GM23338 (cell line): ENCODE data around the gene CD244.

Source experiments
- EZH2 ChIP-seq: fragments of 200-600 bp; sonication (generic); IDR thresholded peaks from one replicate; pipeline ENCODE4 v1.8.0; 2017; ENCODE audit warnings: antibody characterized with exemption, mild to moderate bottlenecking, low read depth; ENCODE audit not compliant: unreplicated experiment
- EZH2phosphoT487 ChIP-seq: fragments of 200-600 bp; sonication (generic); IDR thresholded peaks from one replicate; pipeline ENCODE4 v1.8.1; 2018; ENCODE audit warnings: antibody characterized with exemption; ENCODE audit not compliant: unreplicated experiment
- POLR2AphosphoS5 ChIP-seq: IDR thresholded peaks from 2 replicates; pipeline ENCODE4 v1.6.1; 2016; ENCODE audit warnings: antibody characterized with exemption, low read depth
- STAT1 ChIP-seq: IDR thresholded peaks from one replicate; pipeline ENCODE4 v1.6.1; 2016; ENCODE audit warnings: antibody characterized with exemption; ENCODE audit not compliant: unreplicated experiment
- ZNF114 ChIP-seq: fragments of 250-450 bp; sonication (Bioruptor Pico); IDR thresholded peaks from 2 replicates; pipeline ENCODE4 v1.5.0; 2020; ENCODE audit warnings: mild to moderate bottlenecking, moderate library complexity
- TF ChIP-seq, protein P1 (sequence below), 2 experiments: fragments of 200-600 bp in 1 of 2; sonication (generic) in 1 of 2; conservative IDR thresholded peaks; 2 replicates each; pipeline versions ENCODE4 v1.5.1 to v1.6.1; 2016 to 2017; ENCODE audit warnings: antibody characterized with exemption in 2 of 2, low read depth in 2 of 2, mild to moderate bottlenecking in 2 of 2, moderate library complexity in 1 of 2
- TF ChIP-seq, protein P2 (sequence below): IDR thresholded peaks from one replicate; pipeline ENCODE4 v1.6.1; 2018; ENCODE audit warnings: antibody characterized with exemption; ENCODE audit not compliant: unreplicated experiment

DNA sequence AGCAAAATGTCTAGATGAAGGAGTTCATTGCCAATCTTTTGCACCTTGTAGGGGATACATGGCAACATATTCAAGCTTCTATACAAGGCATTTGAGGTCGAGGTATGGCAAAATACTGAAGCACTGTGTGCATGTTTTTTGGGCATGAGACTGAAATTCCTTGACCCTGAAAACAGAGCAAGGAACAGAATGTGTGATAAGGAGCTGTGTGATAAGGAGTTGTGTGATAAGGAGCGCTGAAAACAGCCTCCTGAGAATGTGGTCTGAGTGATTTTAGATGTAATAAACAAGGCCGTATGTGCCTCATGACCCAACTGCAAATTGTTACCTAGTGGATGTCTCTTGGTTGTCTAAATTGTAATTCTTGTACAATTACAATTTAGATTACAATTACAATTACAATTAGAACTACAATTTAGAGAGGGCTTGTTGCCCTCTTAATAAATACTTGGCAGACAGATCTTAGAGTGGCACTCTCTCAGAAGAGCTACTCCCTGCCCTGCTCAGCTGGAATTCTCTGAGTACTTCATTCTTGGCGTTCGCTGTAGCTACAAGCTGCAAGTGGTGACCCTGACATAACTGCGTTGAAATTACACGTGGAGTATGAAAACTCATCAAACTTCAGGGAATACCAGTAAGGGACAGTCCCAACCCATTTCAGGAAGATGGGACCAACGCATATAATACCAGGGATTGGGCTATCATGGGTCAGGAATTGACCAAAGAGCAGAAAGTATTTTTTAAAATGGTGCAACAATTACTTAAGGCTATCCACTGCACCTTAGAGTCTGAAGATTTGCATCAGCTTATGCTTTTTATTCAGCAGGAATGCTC, 42.3 kb upstream of the CD244 start:
- TF ChIP-seq, protein P1, sequence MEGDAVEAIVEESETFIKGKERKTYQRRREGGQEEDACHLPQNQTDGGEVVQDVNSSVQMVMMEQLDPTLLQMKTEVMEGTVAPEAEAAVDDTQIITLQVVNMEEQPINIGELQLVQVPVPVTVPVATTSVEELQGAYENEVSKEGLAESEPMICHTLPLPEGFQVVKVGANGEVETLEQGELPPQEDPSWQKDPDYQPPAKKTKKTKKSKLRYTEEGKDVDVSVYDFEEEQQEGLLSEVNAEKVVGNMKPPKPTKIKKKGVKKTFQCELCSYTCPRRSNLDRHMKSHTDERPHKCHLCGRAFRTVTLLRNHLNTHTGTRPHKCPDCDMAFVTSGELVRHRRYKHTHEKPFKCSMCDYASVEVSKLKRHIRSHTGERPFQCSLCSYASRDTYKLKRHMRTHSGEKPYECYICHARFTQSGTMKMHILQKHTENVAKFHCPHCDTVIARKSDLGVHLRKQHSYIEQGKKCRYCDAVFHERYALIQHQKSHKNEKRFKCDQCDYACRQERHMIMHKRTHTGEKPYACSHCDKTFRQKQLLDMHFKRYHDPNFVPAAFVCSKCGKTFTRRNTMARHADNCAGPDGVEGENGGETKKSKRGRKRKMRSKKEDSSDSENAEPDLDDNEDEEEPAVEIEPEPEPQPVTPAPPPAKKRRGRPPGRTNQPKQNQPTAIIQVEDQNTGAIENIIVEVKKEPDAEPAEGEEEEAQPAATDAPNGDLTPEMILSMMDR (conservative IDR thresholded peaks at IDR 0.05; ENCODE audit: low read depth in 2 of 2) = no peak
- TF ChIP-seq POLR2AphosphoS5 (no peak), EZH2 (no peak), EZH2phosphoT487 (no peak), ZNF114 (CRISPR knock-in tag) (no peak), STAT1 (no peak)
- TF ChIP-seq, protein P2, sequence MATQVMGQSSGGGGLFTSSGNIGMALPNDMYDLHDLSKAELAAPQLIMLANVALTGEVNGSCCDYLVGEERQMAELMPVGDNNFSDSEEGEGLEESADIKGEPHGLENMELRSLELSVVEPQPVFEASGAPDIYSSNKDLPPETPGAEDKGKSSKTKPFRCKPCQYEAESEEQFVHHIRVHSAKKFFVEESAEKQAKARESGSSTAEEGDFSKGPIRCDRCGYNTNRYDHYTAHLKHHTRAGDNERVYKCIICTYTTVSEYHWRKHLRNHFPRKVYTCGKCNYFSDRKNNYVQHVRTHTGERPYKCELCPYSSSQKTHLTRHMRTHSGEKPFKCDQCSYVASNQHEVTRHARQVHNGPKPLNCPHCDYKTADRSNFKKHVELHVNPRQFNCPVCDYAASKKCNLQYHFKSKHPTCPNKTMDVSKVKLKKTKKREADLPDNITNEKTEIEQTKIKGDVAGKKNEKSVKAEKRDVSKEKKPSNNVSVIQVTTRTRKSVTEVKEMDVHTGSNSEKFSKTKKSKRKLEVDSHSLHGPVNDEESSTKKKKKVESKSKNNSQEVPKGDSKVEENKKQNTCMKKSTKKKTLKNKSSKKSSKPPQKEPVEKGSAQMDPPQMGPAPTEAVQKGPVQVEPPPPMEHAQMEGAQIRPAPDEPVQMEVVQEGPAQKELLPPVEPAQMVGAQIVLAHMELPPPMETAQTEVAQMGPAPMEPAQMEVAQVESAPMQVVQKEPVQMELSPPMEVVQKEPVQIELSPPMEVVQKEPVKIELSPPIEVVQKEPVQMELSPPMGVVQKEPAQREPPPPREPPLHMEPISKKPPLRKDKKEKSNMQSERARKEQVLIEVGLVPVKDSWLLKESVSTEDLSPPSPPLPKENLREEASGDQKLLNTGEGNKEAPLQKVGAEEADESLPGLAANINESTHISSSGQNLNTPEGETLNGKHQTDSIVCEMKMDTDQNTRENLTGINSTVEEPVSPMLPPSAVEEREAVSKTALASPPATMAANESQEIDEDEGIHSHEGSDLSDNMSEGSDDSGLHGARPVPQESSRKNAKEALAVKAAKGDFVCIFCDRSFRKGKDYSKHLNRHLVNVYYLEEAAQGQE = no peak
